Measurements from ENCODE around the gene NKAIN4.
"Not testable (repeated sequence)": the region's sequence is repeated elsewhere in the genome, so short reads cannot be mapped to it uniquely, and the experiment has no call there.

The NKAIN4 gene

GRCh38 chr20:63235399-63235983 lies 18.8 kb downstream of the NKAIN4 start, which contains the start of gene BIRC7:
TSS of gene BIRC7 (plus strand) at chr20:63235905. CDS start at chr20:63236097, 192 bp downstream.
- DNase-seq (ENCODE audit: low spot score), result no peak

- no peak for DNase-seq (ENCODE audit: low spot score)
Measured at GRCh38 chr20:63234693-63235398, 19.4 kb downstream of the NKAIN4 start.

- DNase-seq (ENCODE audit: low spot score), result no peak
Measured at GRCh38 chr20:63233924-63234323, 20.3 kb downstream of the NKAIN4 start.

GRCh38 chr20:63233061-63233344 lies 21.3 kb downstream of the NKAIN4 start:
- DNase-seq (ENCODE audit: low spot score), result no peak

GRCh38 chr20:63232235-63233060 lies 21.8 kb downstream of the NKAIN4 start:
- DNase-seq (ENCODE audit: low spot score), result peak; percentile 68

- DNase-seq (ENCODE audit: low spot score), result peak; percentile 45
Measured at GRCh38 chr20:63230800-63231268, 23.4 kb downstream of the NKAIN4 start.

- DNase-seq (ENCODE audit: low spot score), result no peak
Measured at GRCh38 chr20:63228806-63229205, 25.5 kb downstream of the NKAIN4 start.

- no peak for DNase-seq (ENCODE audit: low spot score)
Measured at GRCh38 chr20:63227260-63227659, 27.0 kb downstream of the NKAIN4 start.

GRCh38 chr20:63226042-63226943 lies 28.0 kb downstream of the NKAIN4 start:
- no peak for DNase-seq (ENCODE audit: low spot score)

- no peak for DNase-seq (ENCODE audit: low spot score)
Measured at GRCh38 chr20:63225082-63225454, 29.2 kb downstream of the NKAIN4 start.

- peak; percentile 20 for DNase-seq (ENCODE audit: low spot score)
Measured at GRCh38 chr20:63224412-63225081, 29.7 kb downstream of the NKAIN4 start.

GRCh38 chr20:63223826-63224207 lies 30.4 kb downstream of the NKAIN4 start:
- DNase-seq (ENCODE audit: low spot score), result no peak

- peak; percentile 24 for DNase-seq (ENCODE audit: low spot score)
Measured at GRCh38 chr20:63223121-63223825, 31.0 kb downstream of the NKAIN4 start.

GRCh38 chr20:63222541-63222940 lies 31.7 kb downstream of the NKAIN4 start:
- no peak for DNase-seq (ENCODE audit: low spot score)

- not testable (repeated sequence) for DNase-seq (ENCODE audit: low spot score)
Measured at GRCh38 chr20:63221400-63222053, 32.7 kb downstream of the NKAIN4 start.

- no peak for DNase-seq (ENCODE audit: low spot score)
Measured at GRCh38 chr20:63220696-63221399, 33.4 kb downstream of the NKAIN4 start.

- no peak for DNase-seq (ENCODE audit: low spot score)
Measured at GRCh38 chr20:63219866-63220521, 34.3 kb downstream of the NKAIN4 start.

GRCh38 chr20:63219447-63219821 lies 34.8 kb downstream of the NKAIN4 start:
- DNase-seq (ENCODE audit: low spot score), result no peak
